Measurements from ENCODE around the gene TRPC4AP.
A peak's percentile ranks its signal among the peaks of the same experiment; 100 is the strongest.

The TRPC4AP gene

GRCh38 chr20:34971561-34972235 is 120.9 kb downstream of the TRPC4AP start:
- no peak for DNase-seq (ENCODE audit: low read depth in 2 of 3, low spot score in 2 of 3)

GRCh38 chr20:34970846-34971560 is 121.6 kb downstream of the TRPC4AP start:
- no peak for DNase-seq (ENCODE audit: low read depth in 2 of 3, low spot score in 2 of 3)

GRCh38 chr20:34970193-34970840 is 122.3 kb downstream of the TRPC4AP start:
- no peak for DNase-seq (ENCODE audit: low read depth in 2 of 3, low spot score in 2 of 3)

DNA sequence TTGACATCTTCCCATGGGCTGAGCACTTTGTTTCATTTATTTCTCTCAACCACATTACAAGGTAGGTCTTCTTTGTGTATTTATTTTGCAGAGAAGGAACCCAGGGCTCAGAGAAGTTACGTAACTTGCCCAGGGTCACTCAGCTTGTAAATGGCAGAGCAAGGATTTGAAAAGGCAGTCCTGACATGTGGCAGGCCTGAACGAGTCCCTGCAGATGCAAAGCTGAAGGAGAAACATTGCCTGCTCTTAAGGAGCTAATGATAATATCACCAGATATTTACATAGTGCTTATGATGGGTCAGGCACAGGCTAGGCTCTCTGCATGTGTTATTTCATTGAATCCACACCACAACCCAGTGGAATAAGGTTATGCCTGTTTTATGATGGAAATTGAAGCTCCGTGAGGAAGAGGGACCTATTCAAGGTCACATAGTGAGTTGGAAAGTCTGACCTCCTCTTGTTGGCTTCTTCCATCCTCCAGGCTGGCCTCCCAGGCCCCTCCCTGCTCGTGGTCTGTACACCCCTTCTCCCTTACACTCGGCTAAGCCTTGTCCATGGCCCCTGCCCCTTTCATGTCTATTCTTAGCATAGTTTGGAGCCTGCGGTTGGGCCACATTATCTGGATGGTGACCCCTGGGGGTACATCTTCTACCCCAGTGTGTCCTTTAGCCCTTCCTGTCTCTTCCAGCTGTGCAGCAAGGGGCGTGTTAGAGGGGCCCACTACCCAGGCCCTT is 124.4 kb downstream of the TRPC4AP start:
- no peak for DNase-seq (ENCODE audit: low read depth in 2 of 3, low spot score in 2 of 3)

DNA sequence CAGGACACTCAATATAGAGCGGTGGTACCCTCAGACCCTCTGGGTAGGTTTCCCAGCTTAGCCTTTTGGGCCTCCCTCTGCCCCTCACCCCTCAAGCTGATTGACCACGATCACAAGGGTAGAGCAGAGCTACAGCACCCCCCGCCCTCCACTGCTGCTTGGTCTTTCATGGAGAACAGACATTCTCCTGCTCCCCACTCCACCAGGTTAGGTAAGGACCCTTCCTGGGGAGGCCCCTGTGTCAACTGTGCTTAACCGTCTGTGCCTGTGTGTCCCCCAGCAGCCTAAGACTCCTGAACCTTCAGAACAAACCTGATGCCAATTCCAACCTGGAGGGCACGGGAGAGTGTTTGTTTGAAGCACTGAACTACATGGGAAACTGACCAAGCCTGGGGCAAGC is 125.2 kb downstream of the TRPC4AP start:
- DNase-seq (ENCODE audit: low read depth in 2 of 3, low spot score in 2 of 3) = no peak

DNA sequence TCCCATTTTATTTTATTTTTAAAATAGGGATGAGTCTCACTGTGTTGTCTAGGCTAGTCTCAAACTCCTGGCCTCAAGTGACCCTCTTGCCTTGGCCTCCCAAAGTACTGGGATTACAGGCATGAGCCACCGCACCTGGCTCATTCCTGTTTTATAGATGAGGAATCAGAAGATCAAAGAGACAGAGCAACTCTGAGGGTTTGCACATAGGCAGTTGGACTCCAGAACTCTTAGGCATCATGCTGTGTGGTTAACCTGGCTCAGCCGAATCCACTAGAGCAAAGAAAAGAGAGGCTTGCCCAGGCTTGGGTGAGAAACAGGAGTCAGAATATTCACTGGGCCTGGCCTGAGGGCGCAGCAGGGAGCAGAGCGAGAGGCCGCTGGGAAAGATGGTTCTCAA is 127.6 kb downstream of the TRPC4AP start:
- no peak for DNase-seq (ENCODE audit: low read depth in 2 of 3, low spot score in 2 of 3)

DNA sequence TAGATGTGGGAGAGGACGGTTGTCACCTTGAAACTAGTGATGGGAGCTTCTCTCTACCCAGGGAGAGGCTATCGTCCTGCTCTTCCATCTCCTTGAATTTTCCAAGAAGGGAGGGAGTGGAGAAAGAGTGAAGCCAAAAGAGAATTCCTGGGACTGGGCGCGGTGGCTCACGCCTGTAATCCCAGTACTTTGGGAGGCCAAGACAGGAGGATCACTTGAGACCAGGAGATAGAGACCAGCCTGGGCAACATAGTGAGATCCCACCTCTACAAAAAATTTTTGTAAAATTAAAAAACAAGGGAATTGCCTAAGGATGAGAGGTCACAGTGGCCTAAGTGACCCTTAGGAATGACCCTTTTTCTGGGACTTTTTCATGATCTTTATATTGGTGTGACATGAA is 128.1 kb downstream of the TRPC4AP start:
- DNase-seq (ENCODE audit: low read depth in 2 of 3, low spot score in 2 of 3) = no peak

- DNase-seq (ENCODE audit: low read depth in 2 of 3, low spot score in 2 of 3) = no peak
These were observed 135.7 kb downstream of the TRPC4AP start for GRCh38 chr20:34956751-34957472.

GRCh38 chr20:34956041-34956458 is 136.6 kb downstream of the TRPC4AP start:
- DNase-seq (ENCODE audit: low read depth in 2 of 3, low spot score in 2 of 3) = no peak

DNA sequence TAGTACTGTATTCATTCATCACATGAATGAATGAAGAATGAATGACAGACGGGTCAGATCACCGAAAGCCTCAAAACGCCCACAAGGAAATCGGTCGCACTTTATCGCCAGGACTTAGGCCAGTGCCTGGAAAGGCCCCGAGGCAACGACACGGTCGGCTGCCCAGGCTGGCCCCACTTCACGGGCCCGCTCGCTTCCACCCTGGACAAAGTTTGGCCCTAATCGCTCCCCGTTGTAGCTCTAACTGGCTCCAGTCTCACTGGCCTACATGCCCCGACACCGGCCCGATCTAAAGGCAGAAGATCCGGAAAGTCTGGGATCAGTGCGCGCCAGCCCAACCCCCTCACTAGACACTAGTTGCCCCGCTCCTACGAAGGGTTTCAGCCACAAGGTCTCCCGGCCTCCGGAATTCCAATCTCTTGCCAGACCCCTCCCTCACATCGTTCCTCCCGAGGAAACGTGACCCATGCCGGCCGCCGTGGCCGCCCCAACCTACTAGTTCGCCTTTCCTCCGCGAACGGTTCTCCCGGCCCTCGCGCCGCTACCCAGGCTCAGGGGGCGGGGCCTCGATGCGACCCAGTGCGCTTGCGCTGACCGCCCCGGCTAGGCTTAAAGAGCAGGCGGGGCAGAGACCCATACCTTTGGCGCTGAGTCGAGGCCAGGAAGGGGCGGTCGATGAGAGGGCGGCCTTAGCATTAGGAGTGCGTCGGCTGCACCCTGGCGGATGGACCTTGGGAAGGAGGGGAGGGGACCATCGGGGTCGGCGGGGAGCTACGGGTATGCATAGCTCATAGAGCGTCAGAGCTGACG is 137.2 kb downstream of the TRPC4AP start, which contains the start of the genes GSS and MYH7B:
TSS of gene GSS (minus strand) at position 576 of the 810 bp plus-strand sequence. CDS start 3,954 bp downstream, outside the sequence.
TSS of gene MYH7B (plus strand) at position 638 of the 810 bp plus-strand sequence. CDS start 22,138 bp downstream, outside the sequence.
- peak; percentile 96 to 99 (median 97) for DNase-seq (ENCODE audit: low read depth in 2 of 3, low spot score in 2 of 3)

GRCh38 chr20:34954904-34955230 is 137.7 kb downstream of the TRPC4AP start:
- DNase-seq (ENCODE audit: low read depth in 2 of 3, low spot score in 2 of 3) = no peak

- no peak for DNase-seq (ENCODE audit: low read depth in 2 of 3, low spot score in 2 of 3)
These were observed 138.6 kb downstream of the TRPC4AP start for GRCh38 chr20:34953960-34954359.

GRCh38 chr20:34952671-34953070 is 139.9 kb downstream of the TRPC4AP start:
- DNase-seq (ENCODE audit: low read depth in 2 of 3, low spot score in 2 of 3) = no peak

Data from activated CD8-positive, alpha-beta memory T cell treated with anti-CD3 and anti-CD28 coated beads for 48 hours (primary cell).